ENCODE results near the gene SKA3.

Gene SKA3

DNA sequence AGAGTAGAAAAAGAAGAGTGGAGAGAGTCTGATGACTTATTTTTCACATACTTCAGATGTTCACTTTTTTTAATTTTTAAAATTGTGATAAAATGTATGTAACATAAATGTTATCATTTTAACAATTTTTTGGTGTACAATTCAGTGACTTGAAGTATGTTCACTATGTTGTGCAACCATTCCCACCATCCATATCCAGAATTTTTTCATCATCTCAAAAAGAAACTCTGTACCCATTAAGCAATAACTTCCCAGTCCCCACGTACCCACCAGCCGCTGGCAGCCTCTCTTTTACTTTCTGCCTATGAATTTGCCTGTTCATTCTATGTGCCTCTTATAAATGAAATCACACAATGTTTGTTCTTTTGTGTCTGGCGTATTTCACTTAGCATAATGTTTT is 43.3 kb downstream of the SKA3 start:
- no peak for DNase-seq (ENCODE audit: low spot score)
- TF ChIP-seq, protein P1, sequence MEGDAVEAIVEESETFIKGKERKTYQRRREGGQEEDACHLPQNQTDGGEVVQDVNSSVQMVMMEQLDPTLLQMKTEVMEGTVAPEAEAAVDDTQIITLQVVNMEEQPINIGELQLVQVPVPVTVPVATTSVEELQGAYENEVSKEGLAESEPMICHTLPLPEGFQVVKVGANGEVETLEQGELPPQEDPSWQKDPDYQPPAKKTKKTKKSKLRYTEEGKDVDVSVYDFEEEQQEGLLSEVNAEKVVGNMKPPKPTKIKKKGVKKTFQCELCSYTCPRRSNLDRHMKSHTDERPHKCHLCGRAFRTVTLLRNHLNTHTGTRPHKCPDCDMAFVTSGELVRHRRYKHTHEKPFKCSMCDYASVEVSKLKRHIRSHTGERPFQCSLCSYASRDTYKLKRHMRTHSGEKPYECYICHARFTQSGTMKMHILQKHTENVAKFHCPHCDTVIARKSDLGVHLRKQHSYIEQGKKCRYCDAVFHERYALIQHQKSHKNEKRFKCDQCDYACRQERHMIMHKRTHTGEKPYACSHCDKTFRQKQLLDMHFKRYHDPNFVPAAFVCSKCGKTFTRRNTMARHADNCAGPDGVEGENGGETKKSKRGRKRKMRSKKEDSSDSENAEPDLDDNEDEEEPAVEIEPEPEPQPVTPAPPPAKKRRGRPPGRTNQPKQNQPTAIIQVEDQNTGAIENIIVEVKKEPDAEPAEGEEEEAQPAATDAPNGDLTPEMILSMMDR (IDR thresholded peaks at IDR 0.05; ENCODE audit: extremely low read depth, missing control alignments): no peak

DNA sequence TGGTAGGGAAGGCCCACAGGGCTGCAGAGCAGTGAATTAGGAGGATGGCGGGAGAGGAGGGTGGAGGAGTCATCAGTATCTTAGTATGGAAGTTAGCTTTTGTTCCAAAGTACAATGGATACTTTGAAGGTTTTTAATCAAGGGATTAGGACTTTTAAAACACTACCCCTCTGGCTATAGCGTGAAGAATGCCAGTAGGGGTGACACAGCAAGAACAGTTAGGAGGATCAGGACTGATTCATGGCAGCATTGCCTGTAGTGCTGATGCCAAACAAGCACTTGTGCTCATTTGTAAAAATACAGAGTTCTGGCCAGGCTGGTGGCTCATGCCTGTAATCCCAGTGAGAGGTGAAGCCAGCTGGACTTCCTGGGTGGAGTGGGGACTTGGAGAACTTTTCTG is 46.2 kb downstream of the SKA3 start:
- TF ChIP-seq, protein P1 (IDR thresholded peaks at IDR 0.05; ENCODE audit: extremely low read depth, missing control alignments): no peak
- DNase-seq (ENCODE audit: low spot score): no peak

DNA sequence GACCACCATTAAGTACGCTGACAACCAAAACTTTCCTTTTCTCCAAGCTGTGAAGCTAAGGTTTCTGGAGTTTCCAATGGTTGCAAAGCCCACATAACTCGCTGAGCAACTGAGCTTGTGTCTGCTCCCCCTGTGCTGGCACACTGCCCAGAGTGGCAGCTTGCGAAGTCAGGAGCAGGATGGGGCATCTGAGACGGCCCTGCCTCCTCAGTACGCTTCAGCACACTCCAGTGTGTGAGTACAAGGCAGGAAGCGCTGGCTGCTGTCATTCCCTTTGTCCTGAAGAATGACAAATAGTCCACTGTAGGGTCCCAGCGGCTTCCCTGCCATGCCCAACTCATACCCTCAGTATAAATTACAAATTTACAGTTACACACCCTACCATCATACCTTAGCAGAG is 51.5 kb downstream of the SKA3 start:
- TF ChIP-seq, protein P1 (IDR thresholded peaks at IDR 0.05; ENCODE audit: extremely low read depth, missing control alignments): no peak
- DNase-seq (ENCODE audit: low spot score): no peak

DNA sequence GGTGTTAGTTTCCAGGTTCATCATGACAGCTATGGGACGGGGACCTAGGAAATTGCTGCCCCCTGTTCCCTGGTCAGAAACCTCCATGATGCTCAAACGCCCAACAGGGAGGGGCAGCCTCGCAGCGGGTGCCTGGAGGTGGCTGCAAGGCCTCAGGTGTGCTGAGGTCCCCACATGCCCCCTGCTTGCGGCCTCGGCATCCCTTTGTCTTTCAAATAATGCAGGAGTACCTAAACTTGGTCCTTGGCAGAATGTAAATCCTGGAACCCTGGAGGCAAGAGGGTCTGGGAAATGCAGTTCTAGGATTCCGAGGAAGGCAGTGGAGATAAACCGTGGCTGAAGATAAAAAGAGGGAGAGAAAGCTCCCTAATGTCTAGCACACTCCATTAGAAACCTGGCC is 52.4 kb downstream of the SKA3 start:
- TF ChIP-seq, protein P1 (IDR thresholded peaks at IDR 0.05; ENCODE audit: extremely low read depth, missing control alignments): no peak
- DNase-seq (ENCODE audit: low spot score): no peak

DNA sequence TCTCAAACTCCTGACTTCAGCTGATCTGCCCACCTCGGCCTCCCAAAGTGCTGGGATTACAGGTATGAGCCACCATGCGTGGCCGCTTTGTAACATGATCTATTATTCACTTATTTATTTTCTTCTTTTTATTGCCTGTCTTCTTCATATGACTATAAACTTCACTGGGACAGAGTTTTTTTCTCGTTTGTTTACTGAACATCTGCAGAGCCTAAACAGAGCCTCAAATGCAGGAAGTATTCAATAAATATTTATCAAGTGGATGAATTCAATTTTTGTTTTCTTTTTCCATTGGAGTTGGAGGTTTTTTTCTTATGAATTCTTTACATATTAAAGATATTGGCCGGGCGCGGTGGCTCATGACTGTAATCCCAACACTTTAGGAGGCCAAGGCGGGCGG is 54.7 kb downstream of the SKA3 start:
- no peak for DNase-seq (ENCODE audit: low spot score)
- TF ChIP-seq, protein P1 (IDR thresholded peaks at IDR 0.05; ENCODE audit: extremely low read depth, missing control alignments): no peak

DNA sequence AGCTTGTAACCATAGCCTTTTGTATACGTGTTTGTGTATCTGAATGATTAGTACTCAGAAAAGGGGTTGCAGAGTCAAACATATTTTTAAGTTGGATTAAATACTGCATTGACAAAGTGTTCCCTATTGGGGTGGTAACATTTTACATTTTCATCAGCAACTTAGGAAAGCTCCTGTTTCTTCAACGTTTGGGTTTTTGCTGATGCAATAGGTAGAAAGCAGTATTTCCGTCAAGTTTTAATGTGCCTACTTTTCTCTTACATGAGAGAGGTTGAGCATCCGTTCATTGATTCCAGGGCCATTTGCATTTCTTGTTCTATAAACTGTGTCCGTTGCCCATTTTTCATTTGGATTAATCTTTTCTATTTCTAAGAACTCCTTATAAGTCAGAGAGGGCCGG is 56.2 kb downstream of the SKA3 start:
- TF ChIP-seq, protein P1 (IDR thresholded peaks at IDR 0.05; ENCODE audit: extremely low read depth, missing control alignments): no peak
- no peak for DNase-seq (ENCODE audit: low spot score)

DNA sequence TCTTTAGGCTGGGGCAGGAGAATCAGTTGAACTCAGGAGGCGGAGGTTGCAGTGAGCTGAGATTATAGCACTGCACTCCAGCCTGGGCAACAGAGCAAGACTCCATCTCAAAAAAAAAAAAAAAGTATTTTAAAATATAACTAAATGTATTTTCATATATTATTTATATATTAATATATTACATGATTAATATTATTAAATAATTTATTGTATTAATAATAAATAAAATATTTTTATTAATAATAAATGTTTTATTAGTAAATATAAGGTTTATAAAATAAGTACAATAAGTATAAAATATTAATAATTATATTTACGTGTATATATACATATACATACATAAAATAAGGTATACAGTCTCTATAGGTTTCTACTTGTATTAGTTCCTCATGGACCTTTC is 56.8 kb downstream of the SKA3 start:
- DNase-seq (ENCODE audit: low spot score): no peak
- TF ChIP-seq, protein P1 (IDR thresholded peaks at IDR 0.05; ENCODE audit: extremely low read depth, missing control alignments): no peak

All from GM20000 (cell line).